DMS53 treated with DMSO at 0.1 percent for 48 hours (cell line): ENCODE data around the gene CDK5RAP3.

Source experiments
- DNase-seq: peaks from one replicate; lab custom pipeline; 2025; ENCODE audit not compliant: unreplicated experiment; lab: John Stamatoyannopoulos, UW

Gene CDK5RAP3

GRCh38 chr17:47948706-47949196 lies 22.2 kb upstream of the CDK5RAP3 start:
- DNase-seq = peak; percentile 88

- DNase-seq = peak; percentile 88
These were observed 21.6 kb upstream of the CDK5RAP3 start for GRCh38 chr17:47949197-47949759.

GRCh38 chr17:47949946-47950345 lies 21.0 kb upstream of the CDK5RAP3 start:
- peak; percentile 40 for DNase-seq

GRCh38 chr17:47950448-47950847 lies 20.5 kb upstream of the CDK5RAP3 start:
- no peak for DNase-seq

GRCh38 chr17:47952171-47953021 lies 18.5 kb upstream of the CDK5RAP3 start:
- DNase-seq = no peak

GRCh38 chr17:47953909-47954308 lies 17.0 kb upstream of the CDK5RAP3 start:
- no peak for DNase-seq

GRCh38 chr17:47955497-47956461 lies 15.1 kb upstream of the CDK5RAP3 start:
- peak; percentile 14 for DNase-seq

- no peak for DNase-seq
These were observed 13.9 kb upstream of the CDK5RAP3 start for GRCh38 chr17:47956791-47957590.

- peak; percentile 98 for DNase-seq
These were observed 13.1 kb upstream of the CDK5RAP3 start, which contains the start of gene PRR15L for GRCh38 chr17:47957591-47958490. TSS of gene PRR15L (minus strand) at chr17:47957883. CDS start at chr17:47953234, 4,649 bp downstream.

GRCh38 chr17:47959825-47960655 lies 10.9 kb upstream of the CDK5RAP3 start:
- DNase-seq = no peak

GRCh38 chr17:47961406-47961805 lies 9.5 kb upstream of the CDK5RAP3 start:
- DNase-seq = no peak

GRCh38 chr17:47962901-47963300 lies 8.0 kb upstream of the CDK5RAP3 start:
- DNase-seq = no peak

GRCh38 chr17:47964856-47965255 lies 6.1 kb upstream of the CDK5RAP3 start:
- no peak for DNase-seq

GRCh38 chr17:47966079-47966519 lies 4.8 kb upstream of the CDK5RAP3 start:
- no peak for DNase-seq

GRCh38 chr17:47967607-47968252 lies 3.2 kb upstream of the CDK5RAP3 start:
- no peak for DNase-seq

- DNase-seq = no peak
These were observed 2.1 kb upstream of the CDK5RAP3 start for GRCh38 chr17:47968836-47969235.

- DNase-seq = no peak
These were observed 786 bp upstream of the CDK5RAP3 start for GRCh38 chr17:47969930-47970724.
